GM19328 (cell line): ENCODE data around the gene GLUL.
"Not testable (repeated sequence)": the region's sequence is repeated elsewhere in the genome, so short reads cannot be mapped to it uniquely, and the experiment has no call there.

ENCODE experiments used
- ATAC-seq: cut with Tn5 transposase; IDR thresholded peaks from one replicate; pipeline ENCODE4 v1.9.1; 2021; ENCODE audit warnings: mild to moderate bottlenecking, moderate library complexity; ENCODE audit not compliant: unreplicated experiment

The GLUL gene

DNA sequence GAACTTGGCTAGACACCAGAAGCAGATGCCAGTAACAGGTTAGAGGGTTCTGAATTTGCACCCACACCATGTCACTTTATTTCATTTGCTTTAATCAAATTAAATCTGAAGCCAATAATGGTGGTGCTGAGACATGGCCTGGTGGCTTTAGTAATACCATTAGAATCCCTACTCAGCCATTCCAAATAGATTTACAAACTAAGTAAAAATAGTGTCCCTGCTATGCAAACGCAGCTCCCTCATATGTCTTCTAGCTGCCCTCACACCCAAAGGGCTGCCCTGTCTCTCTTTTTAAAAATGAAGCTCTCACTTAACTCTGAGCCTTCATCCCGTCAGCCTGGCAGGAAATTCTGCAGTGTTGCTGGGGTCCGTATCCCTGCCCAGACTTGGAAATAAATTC, 21.1 kb downstream of the GLUL start:
- ATAC-seq: no peak

GRCh38 chr1:182368903-182369302, 22.7 kb downstream of the GLUL start:
- ATAC-seq: no peak

- no peak for ATAC-seq
Observed at GRCh38 chr1:182368358-182368757, 23.2 kb downstream of the GLUL start.

DNA sequence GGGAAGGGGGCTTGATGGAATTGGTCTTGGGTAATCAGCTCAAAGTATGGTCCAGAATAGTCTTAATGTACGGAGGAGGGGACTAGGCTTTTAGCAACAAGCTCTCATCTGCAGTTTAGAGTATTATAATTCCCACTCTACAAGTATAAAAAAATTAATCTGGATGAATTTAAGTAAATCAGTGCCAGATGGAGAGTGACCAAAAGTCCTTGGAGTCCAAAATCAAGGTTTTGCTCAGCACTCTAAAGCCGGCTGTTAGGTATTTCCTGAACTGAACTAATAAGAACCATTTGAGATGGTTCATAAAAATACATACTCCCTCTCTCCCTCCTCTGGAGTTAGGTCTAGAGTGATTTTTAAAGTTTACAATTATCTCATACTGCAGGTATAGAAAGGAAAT, 23.7 kb downstream of the GLUL start:
- ATAC-seq: no peak

- ATAC-seq: no peak
Observed at GRCh38 chr1:182366596-182366995, 25.0 kb downstream of the GLUL start.

GRCh38 chr1:182359645-182360044, 31.9 kb downstream of the GLUL start:
- ATAC-seq: no peak

DNA sequence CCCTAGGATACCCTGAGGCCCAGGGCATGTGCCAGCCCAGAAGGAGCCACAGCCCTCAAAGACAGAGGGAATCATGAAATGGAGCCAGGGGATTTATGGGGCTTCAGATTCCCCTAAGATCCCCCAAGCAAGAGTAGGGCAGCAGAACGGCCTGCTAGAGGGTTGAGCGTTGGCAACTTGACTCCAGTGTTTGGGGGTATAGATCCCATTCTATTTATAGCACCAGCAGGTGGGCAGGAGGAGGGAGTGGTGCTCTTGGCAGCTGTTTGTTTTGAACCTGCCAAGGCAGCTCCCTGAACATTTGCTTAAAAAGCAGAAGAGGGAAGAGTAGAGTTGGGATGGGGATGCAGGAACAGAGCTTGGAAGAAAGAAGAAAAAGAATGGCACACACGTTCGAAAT, 33.7 kb downstream of the GLUL start:
- ATAC-seq: no peak

- no peak for ATAC-seq
Observed at GRCh38 chr1:182357171-182357570, 34.4 kb downstream of the GLUL start.

GRCh38 chr1:182355723-182356098, 35.9 kb downstream of the GLUL start:
- ATAC-seq: no peak

- no peak for ATAC-seq
Observed at GRCh38 chr1:182351790-182352364, 39.7 kb downstream of the GLUL start.

- no peak for ATAC-seq
Observed at GRCh38 chr1:182350839-182351238, 40.8 kb downstream of the GLUL start.

DNA sequence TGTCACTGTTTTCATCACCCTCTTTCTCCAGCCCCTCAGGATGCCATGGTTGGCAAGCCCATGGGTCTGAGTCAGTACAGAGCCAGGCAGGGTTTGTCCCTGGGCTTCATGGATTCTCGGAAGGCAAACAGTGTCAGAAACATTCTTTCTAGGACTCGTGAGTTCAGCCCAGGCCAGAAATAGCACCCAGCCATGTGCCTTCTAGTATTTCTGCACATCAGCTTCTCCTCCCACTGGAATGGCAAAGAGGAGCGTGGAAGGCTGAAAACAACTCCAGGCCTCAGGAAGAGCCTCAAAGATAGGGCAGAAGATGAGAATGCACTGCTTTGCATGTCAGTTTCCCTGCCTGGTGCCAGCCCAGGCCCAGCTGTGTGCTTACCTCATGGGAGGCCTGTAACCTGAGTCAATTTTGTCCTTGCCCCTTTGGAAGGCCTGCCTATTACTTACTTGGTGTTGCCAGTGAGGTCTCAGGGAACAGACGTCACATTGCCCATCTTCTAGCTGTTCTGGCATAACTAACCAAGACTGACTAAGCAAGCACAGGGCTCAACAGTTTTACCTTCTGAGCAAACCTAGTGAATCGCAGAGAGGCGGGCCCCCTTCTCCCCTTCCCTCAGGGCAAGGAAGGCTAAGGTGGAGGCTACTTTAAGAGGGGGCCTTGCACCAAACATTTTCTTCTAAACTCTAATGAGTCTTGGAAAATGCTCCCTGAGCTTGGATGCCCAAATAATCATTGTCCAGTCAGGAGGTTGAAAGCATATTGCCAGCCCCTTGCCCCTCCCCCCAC, 42.4 kb downstream of the GLUL start:
- ATAC-seq: no peak

DNA sequence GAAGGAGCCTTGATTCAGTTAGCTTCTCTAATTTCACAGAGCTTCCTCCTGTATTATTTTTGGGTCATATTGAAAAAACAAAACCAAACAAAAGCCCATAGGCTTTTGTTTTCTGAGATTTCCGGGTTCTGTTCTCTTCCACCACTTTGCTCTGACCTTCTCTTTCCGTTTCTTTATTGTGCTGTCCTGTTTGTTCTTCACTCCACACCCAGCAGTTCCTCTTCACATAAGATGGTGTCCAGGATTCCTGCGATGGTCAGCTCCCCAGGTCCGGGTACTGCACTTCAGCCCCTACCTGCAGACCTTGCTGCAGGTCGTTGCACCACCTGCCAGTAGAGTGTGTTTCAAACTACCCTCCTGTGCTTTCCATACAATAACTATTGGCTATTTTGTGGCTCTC, 44.6 kb downstream of the GLUL start:
- no peak for ATAC-seq

DNA sequence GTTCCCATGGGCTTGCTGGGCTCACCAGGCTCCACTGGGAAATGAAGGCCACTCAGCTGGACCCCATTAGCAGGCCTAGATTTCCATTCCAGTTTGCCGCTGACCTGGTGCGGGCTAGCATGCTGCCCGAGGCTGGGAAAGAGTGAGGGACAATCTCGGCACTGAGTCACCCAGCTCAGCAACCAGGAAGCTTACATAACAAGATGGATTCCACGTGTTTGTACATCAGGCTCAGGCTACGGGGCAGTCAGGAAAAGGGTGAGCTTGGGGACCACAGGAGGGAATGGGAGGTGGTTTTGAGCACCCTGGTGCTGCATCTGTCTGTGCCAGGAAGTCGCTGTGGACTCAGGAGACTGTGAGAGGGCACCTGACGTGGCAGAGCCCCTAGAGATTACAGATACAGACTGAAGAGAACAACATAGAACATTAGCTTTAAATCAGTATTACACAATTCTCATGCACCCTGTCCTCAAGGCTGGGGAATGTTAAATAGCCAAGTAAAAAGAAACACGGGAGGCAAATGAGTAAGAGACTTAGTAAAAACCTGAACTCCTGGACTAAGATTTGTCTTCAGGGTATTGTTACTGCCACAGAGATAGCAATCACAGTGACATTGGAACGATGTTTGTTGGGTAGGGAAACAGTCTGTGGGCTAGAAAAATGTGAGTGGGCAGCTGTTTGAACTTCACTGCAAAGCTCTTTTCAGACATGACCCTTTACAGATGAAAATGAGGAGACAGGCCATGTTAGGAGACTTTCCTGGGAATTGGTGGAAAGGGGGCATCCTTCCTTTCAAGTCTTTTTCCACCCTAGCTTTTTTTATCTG, 51.1 kb downstream of the GLUL start:
- ATAC-seq: no peak

- ATAC-seq: no peak
Observed at GRCh38 chr1:182339684-182340083, 51.9 kb downstream of the GLUL start.

DNA sequence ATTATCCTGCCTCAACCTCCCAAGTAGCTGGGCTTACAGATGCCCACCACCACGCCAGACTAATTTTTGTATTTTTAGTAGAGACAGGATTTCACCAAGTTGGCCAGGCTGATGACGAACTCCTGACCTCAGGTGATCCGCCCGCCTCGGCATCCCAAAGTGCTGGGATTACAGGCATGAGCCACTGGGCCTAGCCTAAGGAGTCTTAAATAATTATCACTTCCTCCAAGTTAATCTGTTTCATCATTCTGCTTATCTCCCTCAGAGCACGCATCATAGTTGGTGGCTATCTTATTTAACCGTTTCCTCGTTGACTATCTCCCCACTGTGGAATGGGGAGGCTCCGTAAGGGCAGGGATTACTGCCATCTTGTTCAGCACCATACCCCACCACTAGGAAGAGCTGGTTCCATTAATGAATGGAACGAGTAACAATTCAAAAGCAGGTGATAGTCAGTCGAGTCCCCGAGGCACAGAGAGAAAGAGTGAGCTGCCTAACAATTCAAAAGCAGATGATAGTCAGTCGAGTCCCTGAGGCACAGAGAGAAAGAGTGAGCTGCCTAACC, 52.7 kb downstream of the GLUL start:
- ATAC-seq: no peak

DNA sequence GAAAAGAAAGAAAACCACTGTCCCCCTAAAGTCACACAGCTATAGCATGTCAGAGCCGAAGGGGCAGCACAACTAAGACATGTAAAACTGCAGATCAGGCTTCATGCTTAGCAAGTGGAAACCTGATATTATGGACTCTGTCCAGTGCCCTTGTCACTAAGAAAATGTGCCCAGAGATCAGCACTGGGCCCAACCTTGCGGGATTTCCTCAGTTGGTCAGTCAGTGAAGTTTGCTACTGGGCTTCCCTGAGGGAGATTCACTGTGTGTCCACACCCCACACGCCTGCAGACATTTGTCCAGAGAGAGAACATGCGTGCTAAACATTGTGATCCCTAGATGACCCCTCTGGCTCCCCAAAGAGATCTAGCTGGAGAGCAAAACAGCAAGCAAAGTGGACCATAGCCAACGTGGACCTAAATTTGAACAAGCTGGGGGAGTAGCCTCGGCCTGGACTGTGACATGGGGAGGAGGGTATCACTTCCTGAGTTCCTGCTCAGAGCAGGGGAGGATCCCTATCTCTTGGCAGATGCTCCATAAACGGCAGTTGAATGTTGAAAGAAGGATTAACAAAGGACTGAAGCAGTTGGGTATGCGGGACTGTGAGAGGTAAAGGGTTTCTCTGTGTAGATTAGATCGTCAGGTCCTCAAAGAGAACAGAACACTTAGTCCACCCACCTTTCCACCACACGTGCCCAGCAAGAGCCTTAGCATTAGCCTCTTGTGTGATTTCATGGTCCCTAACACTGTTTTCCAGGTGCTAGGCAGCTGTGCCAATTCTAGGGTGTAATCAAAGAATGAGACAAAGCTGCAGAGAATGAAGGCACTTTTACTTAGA, 53.6 kb downstream of the GLUL start:
- no peak for ATAC-seq

GRCh38 chr1:182335771-182336566, 55.6 kb downstream of the GLUL start:
- no peak for ATAC-seq

DNA sequence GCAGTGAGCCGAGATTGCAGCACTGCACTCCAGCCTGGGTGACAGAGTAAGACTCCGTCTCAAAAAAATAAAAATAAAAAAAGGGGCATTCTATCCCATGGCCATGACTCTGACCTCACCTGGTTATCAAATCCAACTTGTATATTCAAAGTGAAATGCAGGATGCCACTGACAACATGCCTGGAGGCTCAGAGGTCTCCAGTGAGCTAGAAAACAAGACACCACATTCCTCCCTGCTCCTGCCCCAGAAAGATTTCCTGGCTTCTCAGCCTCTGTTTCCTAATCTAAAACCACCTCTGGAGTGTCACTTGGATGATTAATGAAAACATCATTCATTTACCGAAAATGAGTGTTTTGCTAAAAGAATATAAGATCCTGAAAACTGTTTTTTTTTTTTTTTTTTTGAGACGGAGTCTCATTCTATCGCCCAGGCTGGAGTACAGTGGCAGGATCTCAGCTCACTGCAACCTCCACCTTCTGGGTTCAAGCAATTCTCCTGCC, 58.5 kb downstream of the GLUL start:
- not testable (repeated sequence) for ATAC-seq
